ENCODE results near the gene TCL1B. TPM values are rescaled to one million over a fixed set of nuclear protein-coding genes. Genes with fewer than 3 reads are reported as not detected.

Gene TCL1B
- total and polyA plus RNA-seq, 2 donors (not counting 1 experiment from before 2014, with no cell fraction given) = 5.7 to 9.6 TPM

- Histone ChIP-seq H3K79me2 (ENCODE audit: control insufficient read depth, insufficient read depth, low read length) (peaks cover 18% of the 10 kb centered on the region), H3K4me3 (ENCODE audit: control extremely low read depth in 1 of 5, extremely low read depth in 1 of 5, insufficient read depth in 1 of 5, low read depth in 2 of 5, low read length in 4 of 5) (no peak overlapping the region), H3K4me2 (replicated peaks; ENCODE audit: low read depth, low read length, poor library complexity, severe bottlenecking) (no peak overlapping the region), H3K27ac (ENCODE audit: low read length in 2 of 2) (no peak overlapping the region), H3K9ac (ENCODE audit: low read length) (no peak overlapping the region), H3K27me3 (replicated peaks in 1 of 4; ENCODE audit: control extremely low read depth in 1 of 4, control insufficient read depth in 3 of 4, insufficient read depth in 4 of 4, low read length in 3 of 4) (no peaks in the 10 kb centered on the region), H3K4me1 (ENCODE audit: control insufficient read depth in 2 of 2, insufficient read depth in 2 of 2, low read length in 2 of 2) (peaks cover 61 to 68% of the 10 kb centered on the region in 2 donors), H3K9me3 (ENCODE audit: control extremely low read depth in 1 of 3, control insufficient read depth in 2 of 3, insufficient read depth in 1 of 3, low read length in 2 of 3) (no peaks in the 10 kb centered on the region), H2AFZ (ENCODE audit: insufficient read depth, low read depth, low read length, poor library complexity, severe bottlenecking) (no peak overlapping the region), H3K36me3 (replicated peaks in 1 of 2; ENCODE audit: control extremely low read depth in 1 of 2, control insufficient read depth in 1 of 2, extremely low read depth in 1 of 2, insufficient read depth in 2 of 2, low read length in 1 of 2) (no peaks in the 10 kb centered on the region), H4K20me1 (ENCODE audit: control insufficient read depth, insufficient read depth, low read length, poor library complexity, severe bottlenecking) (no peaks in the 10 kb centered on the region)
- POLR2A ChIA-PET = no interaction called here
- H3K27ac Mint-ChIP-seq = no peak overlapping the region
- CTCF ChIA-PET = interaction anchor here (0.7 to 2.4 kb wide), 15 partner anchors 10 to 157 kb away, joined by 3 to 18 read pairs (median 6); no protein-coding TSS in a partner anchor
- H3K4me3 Mint-ChIP-seq = no peak overlapping the region
- peak; percentile 53 for DNase-seq
- peak; percentile 56 for ATAC-seq (ENCODE audit: low read depth)
- peaks cover 24% of the 10 kb centered on the region for H3K27me3 Mint-ChIP-seq
- WGBS (ENCODE audit: insufficient coverage) = 21% methylated on average over 3 of the region's 4 CpGs
- no peaks in the 10 kb centered on the region for H3K9me3 Mint-ChIP-seq (ENCODE audit: insufficient read depth)
- TF ChIP-seq EZH2 (IDR thresholded peaks at IDR 0.05; ENCODE audit: borderline replicate concordance, insufficient read depth, low read depth, low read length, poor library complexity, severe bottlenecking) (no peak), CTCF (IDR thresholded peaks at IDR 0.05) (peak; percentile 57)
- H3K4me1 Mint-ChIP-seq = peaks cover 62% of the 10 kb centered on the region
- intact Hi-C loops (cut with micrococcal nuclease) = loop anchor here (1.0 to 5.0 kb wide), 3 partner anchors 71 to 241 kb away; no protein-coding TSS in a partner anchor
These were observed 2.4 kb upstream of the TCL1B start for GRCh38 chr14:95683793-95684192.

DNA sequence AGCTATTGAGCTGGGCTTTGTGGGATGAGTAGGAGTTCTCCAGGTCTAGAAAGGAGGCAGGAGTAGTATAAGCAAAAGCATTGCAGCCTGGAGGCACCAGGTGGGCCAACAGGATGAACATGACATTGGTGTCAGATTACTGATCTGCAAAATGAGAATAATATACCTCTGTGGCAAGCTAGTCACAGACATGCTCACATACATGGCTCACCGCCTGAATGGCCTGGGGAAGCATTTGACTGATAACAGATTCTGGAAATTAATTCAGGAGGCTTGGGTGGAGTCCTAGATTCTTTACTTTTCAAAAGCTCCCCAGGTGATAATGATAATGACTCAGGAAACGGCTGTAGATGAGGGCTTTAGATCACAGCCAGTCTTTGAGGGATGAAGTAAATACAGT lies 709 bp downstream of the TCL1B start:
- ChIA-PET POLR2A (interaction anchor here (0.6 kb wide), 1 partner anchor 17 kb away, joined by 3 read pairs; no protein-coding TSS in a partner anchor), CTCF (interaction anchor here (1.3 to 1.8 kb wide), 4 partner anchors 87 to 307 kb away, joined by 4 to 6 read pairs (median 4); no protein-coding TSS in a partner anchor)
- intact Hi-C loops (cut with micrococcal nuclease) = no loop called here
- peaks cover 0 to 10% (median 0%) of the 10 kb centered on the region in 3 donors for H3K9me3 ChIP-seq (ENCODE audit: control extremely low read depth in 1 of 3, control insufficient read depth in 2 of 3, insufficient read depth in 1 of 3, low read length in 2 of 3)
- peaks cover 46 to 47% of the 10 kb centered on the region in 2 donors for H3K4me1 ChIP-seq (ENCODE audit: control insufficient read depth in 2 of 2, insufficient read depth in 2 of 2, low read length in 2 of 2)
- H3K27me3 ChIP-seq (replicated peaks in 1 of 4; ENCODE audit: control extremely low read depth in 1 of 4, control insufficient read depth in 3 of 4, insufficient read depth in 4 of 4, low read length in 3 of 4) = no peaks in the 10 kb centered on the region
- H4K20me1 ChIP-seq (ENCODE audit: control insufficient read depth, insufficient read depth, low read length, poor library complexity, severe bottlenecking) = no peaks in the 10 kb centered on the region
- no peak overlapping the region for H3K27ac ChIP-seq (ENCODE audit: low read length in 2 of 2)
- H3K4me3 ChIP-seq (ENCODE audit: control extremely low read depth in 1 of 5, extremely low read depth in 1 of 5, insufficient read depth in 1 of 5, low read depth in 2 of 5, low read length in 4 of 5) = no peak overlapping the region
- Mint-ChIP-seq H3K9me3 (ENCODE audit: insufficient read depth) (no peaks in the 10 kb centered on the region), H3K27me3 (peaks cover 24% of the 10 kb centered on the region), H3K4me3 (no peak overlapping the region), H3K4me1 (peaks cover 55% of the 10 kb centered on the region), H3K27ac (peak overlapping the region; percentile 20)
- no peak overlapping the region for H3K9ac ChIP-seq (ENCODE audit: low read length)
- H3K4me2 ChIP-seq (replicated peaks; ENCODE audit: low read depth, low read length, poor library complexity, severe bottlenecking) = no peak overlapping the region
- H3K36me3 ChIP-seq (replicated peaks in 1 of 2; ENCODE audit: control extremely low read depth in 1 of 2, control insufficient read depth in 1 of 2, extremely low read depth in 1 of 2, insufficient read depth in 2 of 2, low read length in 1 of 2) = no peaks in the 10 kb centered on the region
- DNase-seq (no peak), ATAC-seq (ENCODE audit: low read depth) (no peak)
- TF ChIP-seq CTCF (IDR thresholded peaks at IDR 0.05) = no peak
- TF ChIP-seq EZH2 (IDR thresholded peaks at IDR 0.05; ENCODE audit: borderline replicate concordance, insufficient read depth, low read depth, low read length, poor library complexity, severe bottlenecking) = no peak
- H2AFZ ChIP-seq (ENCODE audit: insufficient read depth, low read depth, low read length, poor library complexity, severe bottlenecking) = no peak overlapping the region
- H3K79me2 ChIP-seq (ENCODE audit: control insufficient read depth, insufficient read depth, low read length) = peaks cover 18% of the 10 kb centered on the region
- WGBS (ENCODE audit: insufficient coverage) = no CpG with 5 or more reads among the region's 2 CpGs

All from B cell (primary cell).